Nucleus accumbens (tissue), 56 donors: ENCODE results near the gene STRIP2.
"Not testable (repeated sequence)": the region's sequence is repeated elsewhere in the genome, so short reads cannot be mapped to it uniquely, and the experiment has no call there.

ENCODE experiments used
- DNase-seq, 56 donors: peaks; one replicate each; lab custom pipeline; 2025; lab: John Stamatoyannopoulos, UW

STRIP2 gene

GRCh38 chr7:129450295-129450694 lies 16.1 kb downstream of the STRIP2 start:
- DNase-seq: no peak

DNA sequence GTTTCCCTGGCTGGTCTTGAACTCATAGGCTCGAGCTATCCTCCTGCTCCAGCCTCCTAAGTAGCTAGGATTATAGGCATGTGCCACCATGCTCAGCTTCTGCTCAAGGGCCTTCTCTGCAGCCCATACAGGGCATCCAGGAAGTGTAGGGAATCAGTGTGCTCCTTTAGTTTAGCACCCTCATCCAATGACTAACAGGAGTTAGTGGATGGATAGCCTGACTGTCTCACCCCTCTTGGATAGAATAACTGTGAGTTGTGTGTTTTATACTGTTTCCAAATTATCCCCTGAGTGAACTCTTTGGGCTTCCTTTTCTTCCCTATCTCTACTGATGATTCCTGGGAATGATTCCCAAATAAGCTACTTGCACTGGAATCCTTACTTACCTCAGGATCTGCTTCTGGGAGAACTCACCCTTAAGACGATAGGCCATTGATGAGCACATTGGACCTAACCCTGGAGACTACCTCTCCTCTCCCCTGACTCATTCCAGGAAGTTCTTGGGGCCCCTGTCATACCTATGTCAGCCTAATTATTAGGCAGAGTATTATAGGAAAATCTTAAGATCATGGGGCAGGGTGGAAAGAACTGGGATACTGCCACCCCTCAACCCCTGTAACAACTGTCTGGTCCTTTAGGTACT lies 18.5 kb downstream of the STRIP2 start:
- DNase-seq: no peak

GRCh38 chr7:129453510-129454248 lies 19.4 kb downstream of the STRIP2 start:
- DNase-seq: no peak

GRCh38 chr7:129454249-129454551 lies 20.0 kb downstream of the STRIP2 start:
- no peak for DNase-seq

DNA sequence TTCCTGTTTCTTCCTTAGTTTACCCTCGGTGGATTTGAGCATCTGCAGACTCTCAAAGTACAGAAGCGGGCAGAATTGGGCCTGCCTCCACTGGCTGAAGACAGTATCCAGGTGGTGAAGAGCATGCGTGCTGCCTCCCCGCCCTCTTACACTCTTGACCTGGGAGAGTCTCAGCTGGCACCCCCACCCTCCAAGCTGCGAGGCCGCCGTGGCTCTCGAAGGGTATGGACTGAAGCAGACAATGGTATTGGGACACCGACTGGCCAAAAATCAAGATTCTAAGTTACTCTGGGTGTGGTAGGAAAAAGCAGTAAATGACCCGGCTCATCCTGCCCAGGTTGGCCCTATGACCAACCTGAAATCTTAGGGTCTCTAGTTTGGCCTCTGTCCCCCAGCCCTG lies 22.2 kb downstream of the STRIP2 start:
- DNase-seq: no peak

- no peak for DNase-seq
These were observed 22.9 kb downstream of the STRIP2 start for GRCh38 chr7:129457101-129457500.

- DNase-seq: no peak
These were observed 23.9 kb downstream of the STRIP2 start for GRCh38 chr7:129458171-129458570.

DNA sequence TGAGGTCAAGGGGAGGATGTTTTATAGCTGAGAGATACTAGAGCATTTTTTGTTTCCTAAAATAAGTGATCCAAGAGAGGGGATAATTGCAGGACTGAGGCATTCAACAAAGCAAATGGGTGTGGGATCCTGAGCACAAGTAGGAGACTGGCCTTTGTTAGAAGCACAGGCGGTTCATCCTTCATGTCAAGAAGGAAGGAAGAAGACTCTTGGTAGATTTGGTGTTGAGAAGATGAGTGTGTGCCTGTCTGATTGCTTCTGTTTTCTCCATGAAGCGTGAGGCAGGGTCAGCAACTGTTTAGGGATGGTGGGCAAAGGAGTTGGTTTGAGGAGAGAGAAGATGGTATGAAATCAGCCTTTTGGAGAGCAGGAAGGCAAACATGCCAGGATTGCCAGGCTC lies 27.6 kb downstream of the STRIP2 start:
- no peak for DNase-seq

DNA sequence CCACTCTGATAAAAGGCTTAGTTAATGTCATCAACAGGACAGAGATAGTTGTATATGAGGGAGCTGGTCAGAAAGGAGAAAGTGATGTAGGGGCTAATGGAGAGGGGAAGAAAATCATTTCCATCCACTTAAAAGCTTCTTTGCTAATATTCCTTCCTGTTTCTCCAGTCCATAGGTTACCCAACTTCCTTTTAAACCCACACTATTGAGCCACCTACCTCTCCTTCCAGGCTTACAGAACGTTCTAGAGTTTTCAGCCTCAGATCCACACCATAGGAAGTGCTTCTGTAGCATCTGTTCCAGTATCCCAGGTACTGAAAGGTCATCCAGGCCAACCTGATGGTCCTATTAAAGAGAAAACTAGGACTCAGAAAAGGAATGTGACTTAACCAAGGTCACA lies 28.2 kb downstream of the STRIP2 start:
- DNase-seq: no peak

DNA sequence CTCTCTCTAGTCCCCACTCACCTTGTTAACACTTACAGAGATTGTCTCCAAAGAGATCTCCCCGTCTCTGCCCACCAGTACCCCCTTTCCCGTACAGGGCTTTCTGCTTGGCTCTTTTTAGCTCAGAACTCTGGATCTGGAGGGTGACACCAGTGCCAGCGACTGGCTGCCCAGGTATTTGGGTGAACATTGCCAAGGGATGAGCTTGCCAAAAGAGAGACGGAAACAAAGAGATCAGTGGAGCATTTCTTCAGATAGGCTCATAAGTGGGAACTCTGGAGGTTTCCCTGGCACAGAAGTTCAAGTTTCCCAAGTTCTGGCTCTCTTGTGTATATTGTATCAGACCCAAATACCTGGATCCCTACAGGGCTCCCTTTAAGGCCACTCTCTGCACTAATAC lies 30.0 kb downstream of the STRIP2 start:
- no peak for DNase-seq

- no peak for DNase-seq
These were observed 30.8 kb downstream of the STRIP2 start for GRCh38 chr7:129465080-129465479.

GRCh38 chr7:129466796-129467195 lies 32.6 kb downstream of the STRIP2 start:
- DNase-seq: no peak

DNA sequence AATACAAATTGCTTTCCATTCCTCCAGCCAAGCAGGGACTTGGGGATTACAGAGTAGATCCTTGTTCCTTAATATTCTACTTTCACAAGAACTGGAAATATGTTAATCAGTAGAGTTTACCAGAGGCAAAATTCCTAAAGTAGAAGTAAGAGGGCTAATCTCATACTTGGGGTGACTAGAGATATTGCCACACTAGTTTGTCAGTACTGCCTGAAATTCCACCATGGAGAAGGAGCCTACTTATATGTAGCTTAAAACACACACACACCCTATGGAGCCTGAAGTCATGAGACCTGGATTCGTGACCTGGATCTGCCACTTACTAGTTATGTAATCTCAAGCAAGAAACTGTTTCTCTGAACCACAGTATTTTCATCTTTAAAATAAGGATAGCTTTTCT lies 33.9 kb downstream of the STRIP2 start:
- peak in 1 of 56 donors; percentile 10 for DNase-seq

DNA sequence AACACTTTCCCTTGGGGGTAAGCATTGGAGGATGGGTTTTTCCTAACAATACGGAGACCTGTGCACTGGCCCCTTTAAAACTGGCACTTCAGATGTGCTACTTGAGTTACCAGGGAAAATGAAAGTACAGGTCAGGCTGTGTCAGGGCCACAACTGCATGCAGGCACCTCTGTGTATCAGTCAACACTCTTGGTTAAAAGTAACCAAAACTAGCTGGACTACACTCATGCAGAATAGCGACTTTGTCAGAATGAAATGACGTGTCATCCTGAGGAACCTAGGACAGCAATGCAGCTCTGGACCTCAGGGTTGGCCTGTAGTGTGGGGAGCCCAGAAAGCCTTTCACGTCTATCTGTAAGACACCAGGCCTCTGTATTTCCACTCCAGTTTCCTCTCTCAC lies 34.3 kb downstream of the STRIP2 start:
- DNase-seq: no peak

DNA sequence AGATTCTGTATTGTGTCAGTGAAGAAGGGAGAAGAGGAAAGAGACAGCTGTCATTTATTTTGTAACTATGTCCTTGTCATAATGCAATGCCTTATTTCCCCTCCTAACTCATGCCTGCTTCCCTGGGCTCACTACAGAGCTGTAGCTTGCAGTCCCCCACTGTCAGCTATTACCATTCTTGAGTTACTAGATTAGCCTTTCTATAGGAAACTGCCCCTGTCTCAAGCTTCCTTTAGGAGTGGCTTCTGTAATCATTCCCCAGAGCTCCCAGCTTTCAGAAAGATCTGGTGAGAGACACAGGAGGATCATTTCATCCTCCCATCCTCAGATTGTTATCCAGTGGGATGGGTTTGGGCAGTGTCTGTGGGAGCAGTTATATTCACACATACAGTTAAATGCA lies 35.7 kb downstream of the STRIP2 start:
- DNase-seq: no peak

GRCh38 chr7:129470411-129470810 lies 36.2 kb downstream of the STRIP2 start:
- DNase-seq: no peak

DNA sequence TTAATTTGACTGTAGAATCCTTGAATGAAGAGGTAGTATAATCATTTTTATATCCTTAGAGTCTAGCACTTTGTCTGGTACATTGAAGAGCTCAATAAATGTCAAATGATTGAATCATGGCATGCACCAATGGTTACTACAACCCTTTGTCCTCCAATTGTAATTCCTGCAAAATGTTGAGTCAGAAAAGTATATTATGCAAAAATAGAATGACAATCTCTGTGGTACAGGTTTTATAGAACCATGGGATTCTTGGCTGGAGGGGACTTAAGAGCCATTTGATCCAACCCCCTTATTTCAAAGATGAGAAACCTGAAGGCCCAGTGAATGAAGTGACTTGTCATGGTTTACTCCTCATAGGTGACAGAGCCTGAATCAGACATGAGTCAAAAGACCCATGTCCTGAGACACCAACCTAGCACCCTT lies 37.2 kb downstream of the STRIP2 start:
- DNase-seq: no peak

- DNase-seq: not testable (repeated sequence)
These were observed 41.7 kb downstream of the STRIP2 start for GRCh38 chr7:129475931-129476330.

DNA sequence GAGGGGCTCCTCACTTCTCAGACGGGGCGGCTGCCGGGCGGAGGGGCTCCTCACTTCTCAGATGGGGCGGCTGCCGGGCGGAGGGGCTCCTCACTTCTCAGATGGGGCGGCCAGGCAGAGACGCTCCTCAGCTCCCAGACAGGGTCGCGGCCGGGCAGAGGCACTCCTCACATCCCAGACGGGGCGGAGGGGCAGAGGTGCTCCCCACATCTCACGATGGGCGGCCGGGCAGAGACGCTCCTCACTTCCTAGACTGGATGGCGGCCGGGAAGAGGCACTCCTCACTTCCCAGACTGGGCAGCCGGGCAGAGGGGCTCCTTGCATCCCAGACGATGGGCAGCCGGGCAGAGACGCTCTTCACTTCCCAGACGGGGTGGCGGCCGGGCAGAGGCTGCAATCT lies 42.2 kb downstream of the STRIP2 start:
- DNase-seq: not testable (repeated sequence)

GRCh38 chr7:129479831-129480230 lies 45.6 kb downstream of the STRIP2 start:
- no peak for DNase-seq

- DNase-seq: no peak
These were observed 46.6 kb downstream of the STRIP2 start for GRCh38 chr7:129480674-129481363.

GRCh38 chr7:129481376-129481775 lies 47.1 kb downstream of the STRIP2 start:
- not testable (repeated sequence) for DNase-seq
